Heart left ventricle (tissue), 16 donors: ENCODE data around the gene CEP170B. TPM values are rescaled to one million over a fixed set of nuclear protein-coding genes. Genes with fewer than 3 reads are reported as not detected.

ENCODE experiments used
- ATAC-seq, 4 donors: fragments of 200-7000 bp; cut with Tn5 transposase; one replicate each; pipeline ENCODE4 v1.9.1; 2020 to 2022; ENCODE audit warnings: moderate library complexity in 4 of 4, mild to moderate bottlenecking in 3 of 4, moderate number of reproducible peaks in 1 of 4
- DNase-seq, 5 donors: peaks; one replicate each; pipeline ENCODE4 v3.0.0-alpha.2; 2020
- H3K27ac ChIP-seq, 12 donors: fragments of 200-600 bp; sonication (generic) in 4 of 12; one replicate each; pipeline versions ENCODE4 v1.5.0 to v1.8.0; 2016 to 2022; ENCODE audit warnings: mild to moderate bottlenecking in 2 of 12
- H3K27me3 ChIP-seq, 9 donors: fragments of 200-600 bp; sonication (generic) in 2 of 9; one replicate each; pipeline versions ENCODE4 v1.5.1 to v1.8.0; 2016 to 2022; ENCODE audit warnings: mild to moderate bottlenecking in 3 of 9
- H3K36me3 ChIP-seq, 9 donors: fragments of 200-600 bp; sonication (generic) in 2 of 9; one replicate each; pipeline versions ENCODE4 v1.5.0 to v1.8.0; 2018 to 2022; ENCODE audit warnings: mild to moderate bottlenecking in 2 of 9
- H3K4me1 ChIP-seq, 12 donors: fragments of 200-600 bp; sonication (generic) in 4 of 12; one replicate each; pipeline versions ENCODE4 v1.5.0 to v1.8.0; 2016 to 2022; ENCODE audit warnings: mild to moderate bottlenecking in 3 of 12
- H3K4me3 ChIP-seq, 12 donors: fragments of 200-600 bp; sonication (generic) in 4 of 12; one replicate each; pipeline versions ENCODE4 v1.5.0 to v1.8.0; 2017 to 2022; ENCODE audit warnings: mild to moderate bottlenecking in 9 of 12, moderate library complexity in 4 of 12
- H3K9me3 ChIP-seq, 12 donors: fragments of 200-600 bp; sonication (generic) in 4 of 12; one replicate each; pipeline versions ENCODE4 v1.5.0 to v1.8.0; 2016 to 2022; ENCODE audit warnings: mild to moderate bottlenecking in 1 of 12
- POLR2A ChIP-seq, 2 donors: fragments of 450-650 bp; IDR thresholded peaks; one replicate each; pipeline ENCODE4 v1.6.1; 2017; ENCODE audit warnings: antibody characterized with exemption in 2 of 2, mild to moderate bottlenecking in 2 of 2, moderate library complexity in 2 of 2
- WGBS, 4 donors: extraction: QIAGEN DNeasy Blood & Tissue Kit in 2 of 4; methylation state at CpG; one replicate each; pipeline versions ENCODE4 v1.1.5 to v1.1.7; 2013 to 2018; 5-methylcytosine and 5-hydroxymethylcytosine counted together
- intact Hi-C, 10 donors: fragments of 100-400 bp; cut with DNase I; formaldehyde crosslinking; loops; one replicate each; pipeline versions ENCODE4 v1.11.1 to v1.14.2; 2022
- polyA plus RNA-seq, 2 donors: library from polyadenylated mRNA; stranded (reverse); fragments of 200-250 nt; gene quantifications; one replicate each; pipeline ENCODE4 v1.2.3, GENCODE V29; 2013
- total RNA-seq, 9 donors: library from RNA; depleted of rRNA in 2 of 9; stranded (reverse); fragments of >200 nt in 2 of 9; fragmentation: NEBNext Ultra II Directional in 3 of 9; extraction: Animal tissue kit (Norgen Biotek cat#: 25700) in 3 of 9; gene quantifications; one replicate each; pipeline versions ENCODE4 v1.1.0 to v1.2.4, GENCODE V29; 2016 to 2023
- TF ChIP-seq, protein P1 (sequence below), 12 donors: fragments of 200-600 bp; sonication (generic) in 4 of 12; IDR thresholded peaks; one replicate each; pipeline versions ENCODE4 v1.5.0 to v1.8.0; 2018 to 2022; ENCODE audit warnings: antibody characterized with exemption in 12 of 12, mild to moderate bottlenecking in 5 of 12
- donor health status: ischemic (EF 13 %, LVEDD 7.1; RV severe dilation, severe dysfunction).
- donor health status: healthy with polysubstance abuse.
- donor health status: DM: no; HTN: yes; CAD: no.
- donor health status: DM: no; HTN: no; CAD: no.
- donor health status: ischemic (EF 25% LVEDD 6.9; RV normal size, moderate dysfunction).
- donor health status: ischemic (EF 25% LVEDD 5.7; RV mildly dilated, moderate dysfunction).
- donor health status: healthy.
- donor health status: DM: yes; HTN: yes; CAD: no.
- donor health status: ischemic (EF 35%, LVEDD 5.7; RV mildly dilated, moderate dysfunction).
- donor health status: nonischemic (EF 11% LVEDD 7.7; RV severe dilation, severe dysfunction).
- donor health status: DM: yes; HTN: yes; CAD: no.
- donor health status: PGD.
- donor health status: ischemic (EF 29% LVEDD 5.4; RV normal size, mild dysfunction).
- donor health status: nonischemic (EF 23%, LVEDD 6.1; RV moderate dilation, normal function).

CEP170B gene
- total and polyA plus RNA-seq, 11 donors = 7.5 to 21.9 (median 12.5) TPM

DNA sequence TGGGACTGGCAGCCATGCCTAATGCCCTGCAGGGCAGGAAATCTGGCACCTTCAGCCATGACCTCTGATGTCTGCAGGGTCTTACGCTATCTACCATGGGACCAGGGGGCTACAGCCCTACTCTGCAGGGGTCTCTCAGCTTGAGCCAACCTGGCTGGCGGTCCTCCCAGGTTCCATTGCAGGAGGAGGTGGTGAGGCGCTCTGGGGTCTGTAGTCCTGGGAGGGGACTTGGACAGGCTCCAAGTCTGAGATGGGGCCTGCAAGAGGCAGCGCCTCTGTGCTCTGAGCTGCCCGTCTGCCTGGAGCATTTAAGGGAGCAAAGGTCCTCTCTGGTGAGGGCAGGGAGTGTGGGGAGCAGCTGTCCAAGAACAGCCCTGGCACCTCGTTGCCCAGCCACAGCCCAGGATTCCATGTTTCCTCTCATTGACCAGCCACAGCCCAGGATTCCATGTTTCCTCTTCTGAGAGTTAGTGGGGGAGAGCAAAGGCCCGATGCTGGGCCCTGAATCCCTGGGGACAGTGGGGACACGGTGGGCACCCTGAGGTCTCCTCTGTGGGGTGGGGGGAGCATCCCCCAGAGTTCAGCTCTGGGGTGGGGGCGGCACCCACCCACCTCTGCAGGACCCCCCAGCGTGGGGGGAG is 60.3 kb downstream of the CEP170B start:
- intact Hi-C loops = no loop called here
- H3K27me3 ChIP-seq = peaks cover 0 to 7% (median 0%) of the 10 kb centered on the region in 9 donors
- DNase-seq = no peak
- peak overlapping the region in 1 of 12 donors; percentile 12 for H3K4me3 ChIP-seq
- TF ChIP-seq, protein P1, sequence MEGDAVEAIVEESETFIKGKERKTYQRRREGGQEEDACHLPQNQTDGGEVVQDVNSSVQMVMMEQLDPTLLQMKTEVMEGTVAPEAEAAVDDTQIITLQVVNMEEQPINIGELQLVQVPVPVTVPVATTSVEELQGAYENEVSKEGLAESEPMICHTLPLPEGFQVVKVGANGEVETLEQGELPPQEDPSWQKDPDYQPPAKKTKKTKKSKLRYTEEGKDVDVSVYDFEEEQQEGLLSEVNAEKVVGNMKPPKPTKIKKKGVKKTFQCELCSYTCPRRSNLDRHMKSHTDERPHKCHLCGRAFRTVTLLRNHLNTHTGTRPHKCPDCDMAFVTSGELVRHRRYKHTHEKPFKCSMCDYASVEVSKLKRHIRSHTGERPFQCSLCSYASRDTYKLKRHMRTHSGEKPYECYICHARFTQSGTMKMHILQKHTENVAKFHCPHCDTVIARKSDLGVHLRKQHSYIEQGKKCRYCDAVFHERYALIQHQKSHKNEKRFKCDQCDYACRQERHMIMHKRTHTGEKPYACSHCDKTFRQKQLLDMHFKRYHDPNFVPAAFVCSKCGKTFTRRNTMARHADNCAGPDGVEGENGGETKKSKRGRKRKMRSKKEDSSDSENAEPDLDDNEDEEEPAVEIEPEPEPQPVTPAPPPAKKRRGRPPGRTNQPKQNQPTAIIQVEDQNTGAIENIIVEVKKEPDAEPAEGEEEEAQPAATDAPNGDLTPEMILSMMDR (IDR thresholded peaks at IDR 0.05) = no peak
- no peak for TF ChIP-seq POLR2A (IDR thresholded peaks at IDR 0.05)
- ATAC-seq = no peak
- peaks cover 0 to 21% (median 0%) of the 10 kb centered on the region in 12 donors for H3K4me1 ChIP-seq
- H3K36me3 ChIP-seq = no peaks in the 10 kb centered on the region
- H3K27ac ChIP-seq = no peak overlapping the region
- peaks cover 0 to 8% (median 0%) of the 10 kb centered on the region in 12 donors for H3K9me3 ChIP-seq
- WGBS, 4 donors = 71 to 80% (median 77%) methylated on average over 7 to 10 of the region's 10 CpGs

DNA sequence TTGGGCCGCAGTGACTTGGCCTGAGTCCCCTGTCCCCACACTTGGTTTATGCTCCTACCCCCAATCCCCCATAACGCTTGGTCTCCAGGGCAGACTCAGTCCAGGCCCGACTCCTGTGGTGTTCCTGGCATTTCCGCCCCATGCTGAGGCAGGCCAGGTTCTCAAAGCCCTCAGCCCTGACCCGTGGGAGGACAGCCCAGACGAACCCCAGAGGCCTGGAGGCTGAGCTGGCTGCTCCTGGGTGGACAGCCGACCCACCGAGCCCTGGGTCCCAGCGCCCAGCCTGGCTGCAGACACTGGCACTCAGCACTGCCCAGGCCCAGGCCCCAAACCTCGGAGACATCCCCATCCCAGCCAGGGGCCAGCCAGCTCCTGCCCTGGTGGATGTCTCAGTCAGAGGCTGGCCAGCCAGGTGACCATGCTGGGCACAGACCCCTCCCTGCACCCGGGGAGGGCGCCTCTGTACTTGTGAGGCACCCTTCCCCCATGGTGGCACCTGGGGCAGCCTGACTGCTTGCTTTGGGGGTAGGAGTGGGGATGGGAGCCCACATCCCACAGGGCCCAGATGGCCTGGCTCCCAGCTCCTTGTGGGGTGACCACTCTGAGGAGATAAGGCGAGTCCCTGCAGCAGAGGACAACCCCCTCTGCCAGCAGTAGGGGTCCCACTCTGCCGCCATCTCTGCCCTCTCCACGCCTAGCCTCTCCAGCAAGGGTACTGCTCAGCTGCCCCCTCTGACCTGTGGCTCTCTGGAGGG is 61.0 kb downstream of the CEP170B start:
- H3K27ac ChIP-seq = no peak overlapping the region
- intact Hi-C loops = no loop called here
- TF ChIP-seq, protein P1 (IDR thresholded peaks at IDR 0.05) = no peak
- no peak for TF ChIP-seq POLR2A (IDR thresholded peaks at IDR 0.05)
- peaks cover 0 to 21% (median 0%) of the 10 kb centered on the region in 12 donors for H3K4me1 ChIP-seq
- no peaks in the 10 kb centered on the region for H3K36me3 ChIP-seq
- peaks cover 0 to 7% (median 0%) of the 10 kb centered on the region in 9 donors for H3K27me3 ChIP-seq
- DNase-seq (no peak), ATAC-seq (no peak)
- 80 to 85% (median 83%) methylated on average over 9 to 15 of the region's 15 CpGs for WGBS, 4 donors
- no peak overlapping the region for H3K4me3 ChIP-seq
- H3K9me3 ChIP-seq = peaks cover 0 to 8% (median 0%) of the 10 kb centered on the region in 12 donors

DNA sequence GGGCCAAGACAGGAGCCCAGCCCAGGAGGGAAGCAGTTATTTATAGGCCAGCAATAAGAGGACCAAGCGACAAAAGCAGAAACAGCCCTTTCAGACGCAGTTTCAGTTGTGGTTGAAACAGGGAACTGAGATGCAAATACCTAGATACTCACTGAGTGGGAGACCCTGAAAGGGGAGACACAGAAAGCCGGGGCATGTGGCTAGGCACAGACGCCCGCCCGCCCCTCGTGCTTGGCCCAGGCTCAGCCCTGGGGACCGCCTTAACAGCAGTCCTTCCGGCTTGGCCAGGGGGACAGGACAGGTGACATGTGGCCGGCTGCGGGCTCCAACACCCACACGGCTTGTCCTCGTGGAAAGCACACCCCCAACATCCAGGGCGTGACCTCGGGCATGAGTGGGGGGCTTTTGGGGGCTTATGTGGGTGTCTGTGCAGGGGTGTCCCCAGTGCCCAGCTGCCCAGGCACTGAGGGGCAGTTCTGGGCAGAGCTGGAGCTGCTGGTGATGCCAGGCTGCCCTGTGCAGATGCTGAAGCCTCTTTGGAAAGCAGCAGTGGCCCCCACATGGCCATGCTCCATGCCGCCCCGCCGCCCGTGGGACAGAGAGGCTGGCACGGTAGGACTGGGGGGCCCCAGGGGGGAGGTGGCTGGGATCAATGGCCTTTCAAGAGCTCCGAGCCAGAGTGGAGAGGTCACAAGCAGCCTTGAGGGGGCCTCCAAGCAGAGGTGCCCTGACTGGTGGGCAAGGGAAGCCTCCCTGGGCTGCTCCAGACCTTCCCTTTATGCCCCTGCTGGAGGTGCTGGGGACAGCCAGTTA is 61.8 kb downstream of the CEP170B start:
- TF ChIP-seq, protein P1 (IDR thresholded peaks at IDR 0.05) = no peak
- no peak for TF ChIP-seq POLR2A (IDR thresholded peaks at IDR 0.05)
- H3K36me3 ChIP-seq = no peaks in the 10 kb centered on the region
- peaks cover 0 to 21% (median under 1%) of the 10 kb centered on the region in 12 donors for H3K4me1 ChIP-seq
- peaks cover 0 to 8% (median 0%) of the 10 kb centered on the region in 12 donors for H3K9me3 ChIP-seq
- H3K4me3 ChIP-seq = no peak overlapping the region
- ATAC-seq (no peak), DNase-seq (no peak)
- H3K27me3 ChIP-seq = peaks cover 0 to 7% (median 0%) of the 10 kb centered on the region in 9 donors
- no peak overlapping the region for H3K27ac ChIP-seq
- intact Hi-C loops = no loop called here
- WGBS, 4 donors = 54 to 78% (median 68%) methylated on average over 15 to 21 of the region's 21 CpGs
